ENCODE results near the gene ZNF837.

ZNF837 gene

DNA sequence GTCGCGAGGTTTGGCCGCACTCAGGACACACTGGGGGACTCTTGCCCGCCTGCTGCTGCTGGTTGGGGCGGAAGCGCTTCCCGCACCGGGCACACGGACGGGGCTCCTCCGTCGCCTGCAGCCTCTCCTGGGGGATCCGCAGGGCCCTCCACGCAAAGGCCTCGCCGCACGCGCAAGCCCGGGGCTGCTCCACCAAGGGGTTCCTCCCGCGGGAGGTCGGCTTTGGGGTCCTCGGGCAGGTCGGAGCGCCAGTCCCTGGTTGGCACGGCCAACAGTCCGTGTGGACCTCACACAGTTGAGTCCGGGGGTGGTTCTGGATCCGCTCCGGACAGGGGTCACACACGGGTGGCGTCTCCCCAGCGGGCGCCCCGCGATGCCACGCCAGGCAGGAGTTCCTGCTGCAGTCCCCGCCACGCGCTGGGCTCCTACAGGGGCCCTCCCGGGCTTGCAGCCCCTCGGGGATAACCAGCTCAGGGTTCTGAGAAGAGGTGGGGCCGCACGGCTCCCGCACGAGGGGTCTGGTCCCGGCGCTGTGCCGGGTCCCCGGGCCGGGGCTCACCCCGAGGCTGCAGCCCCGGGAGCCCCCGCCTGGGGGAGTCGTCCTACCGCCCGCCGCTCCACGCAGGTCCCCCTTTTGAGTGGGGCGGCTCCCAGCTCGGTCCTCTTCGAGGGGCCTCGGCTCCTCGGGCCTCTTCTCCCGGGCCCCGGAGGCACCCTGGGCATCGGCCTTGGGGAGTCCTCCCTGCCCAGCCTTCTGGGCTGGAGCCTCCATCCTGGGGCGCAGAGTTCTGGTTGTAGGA is 12.1 kb downstream of the ZNF837 start:
- no peaks in the 10 kb centered on the region for H3K27me3 ChIP-seq (ENCODE audit: control insufficient read depth, insufficient read depth, low read length)
- no peaks in the 10 kb centered on the region for H3K79me2 ChIP-seq
- H3K36me3 ChIP-seq (ENCODE audit: control insufficient read depth, insufficient read depth, low read length): no peaks in the 10 kb centered on the region
- no peak overlapping the region for H3K27ac ChIP-seq
- H2AFZ ChIP-seq: no peak overlapping the region
- H3K4me2 ChIP-seq (ENCODE audit: low read length): no peak overlapping the region
- H3K9me3 ChIP-seq (ENCODE audit: control insufficient read depth, low read length): no peaks in the 10 kb centered on the region
- H3K4me3 ChIP-seq (ENCODE audit: low read depth, low read length): no peak overlapping the region
- TF ChIP-seq CTCF (IDR thresholded peaks at IDR 0.05): no peak
- H3K9ac ChIP-seq: no peak overlapping the region
- H3K4me1 ChIP-seq: no peaks in the 10 kb centered on the region

GRCh38 chr19:58367698-58368454 is 13.0 kb downstream of the ZNF837 start:
- no peak overlapping the region for H3K4me2 ChIP-seq (ENCODE audit: low read length)
- no peak overlapping the region for H3K4me3 ChIP-seq (ENCODE audit: low read depth, low read length)
- H3K27ac ChIP-seq: no peak overlapping the region
- H3K79me2 ChIP-seq: no peaks in the 10 kb centered on the region
- no peaks in the 10 kb centered on the region for H3K36me3 ChIP-seq (ENCODE audit: control insufficient read depth, insufficient read depth, low read length)
- no peak overlapping the region for H2AFZ ChIP-seq
- no peaks in the 10 kb centered on the region for H3K27me3 ChIP-seq (ENCODE audit: control insufficient read depth, insufficient read depth, low read length)
- H3K9me3 ChIP-seq (ENCODE audit: control insufficient read depth, low read length): no peaks in the 10 kb centered on the region
- H3K9ac ChIP-seq: no peak overlapping the region
- no peaks in the 10 kb centered on the region for H3K4me1 ChIP-seq
- no peak for TF ChIP-seq CTCF (IDR thresholded peaks at IDR 0.05)

DNA sequence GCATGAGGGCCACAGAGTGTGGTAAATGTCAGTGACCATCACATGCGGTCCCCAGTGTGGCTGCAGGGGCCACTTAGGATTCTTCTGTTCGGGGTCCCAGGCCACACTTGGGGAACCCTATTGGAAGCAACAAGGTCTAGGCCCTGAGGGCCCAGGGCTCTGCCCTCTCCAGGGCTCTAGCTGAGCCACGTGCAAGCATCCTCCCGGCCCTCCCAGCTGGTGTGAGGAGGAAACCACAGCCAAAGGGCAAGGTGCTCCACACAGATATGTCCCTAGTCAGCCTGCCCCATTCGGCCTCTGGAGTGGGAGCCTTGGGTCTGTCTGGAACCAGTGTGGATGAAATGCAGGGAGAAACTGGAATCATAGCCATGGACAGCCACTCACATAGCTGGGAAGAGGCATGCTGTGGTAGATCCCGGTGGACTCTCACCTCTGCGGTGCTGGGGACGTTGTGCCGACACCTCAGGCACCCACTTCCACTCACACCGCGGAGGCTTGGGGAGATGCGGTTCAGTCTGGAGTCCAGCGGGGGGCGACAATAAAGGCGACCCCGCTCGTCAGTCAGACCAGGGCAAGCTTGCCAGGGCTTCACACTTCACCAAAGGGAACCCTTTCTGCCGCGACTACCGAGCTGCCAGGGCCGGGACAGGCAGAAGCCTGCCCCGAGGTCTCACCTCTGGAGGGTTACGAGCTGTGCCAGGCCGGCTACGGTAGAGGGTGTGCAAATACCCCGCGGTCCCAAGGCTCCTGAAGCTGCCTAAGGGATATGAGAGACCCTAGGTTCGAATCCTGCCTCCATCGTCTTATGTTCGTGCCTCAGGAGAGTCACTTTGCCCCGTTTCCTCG is 14.0 kb downstream of the ZNF837 start:
- TF ChIP-seq CTCF (IDR thresholded peaks at IDR 0.05): no peak
- Histone ChIP-seq H2AFZ (no peak overlapping the region), H3K36me3 (ENCODE audit: control insufficient read depth, insufficient read depth, low read length) (no peaks in the 10 kb centered on the region), H3K9ac (no peak overlapping the region), H3K79me2 (no peaks in the 10 kb centered on the region), H3K27ac (no peak overlapping the region), H3K4me2 (ENCODE audit: low read length) (no peak overlapping the region), H3K27me3 (ENCODE audit: control insufficient read depth, insufficient read depth, low read length) (no peaks in the 10 kb centered on the region), H3K4me3 (ENCODE audit: low read depth, low read length) (no peak overlapping the region), H3K9me3 (ENCODE audit: control insufficient read depth, low read length) (no peaks in the 10 kb centered on the region), H3K4me1 (no peaks in the 10 kb centered on the region)

GRCh38 chr19:58364146-58364545 is 16.7 kb downstream of the ZNF837 start:
- no peak for TF ChIP-seq CTCF (IDR thresholded peaks at IDR 0.05)
- no peaks in the 10 kb centered on the region for H3K4me1 ChIP-seq
- no peaks in the 10 kb centered on the region for H3K27me3 ChIP-seq (ENCODE audit: control insufficient read depth, insufficient read depth, low read length)
- no peak overlapping the region for H2AFZ ChIP-seq
- no peak overlapping the region for H3K4me3 ChIP-seq (ENCODE audit: low read depth, low read length)
- H3K36me3 ChIP-seq (ENCODE audit: control insufficient read depth, insufficient read depth, low read length): no peaks in the 10 kb centered on the region
- no peaks in the 10 kb centered on the region for H3K9me3 ChIP-seq (ENCODE audit: control insufficient read depth, low read length)
- no peak overlapping the region for H3K4me2 ChIP-seq (ENCODE audit: low read length)
- no peak overlapping the region for H3K27ac ChIP-seq
- H3K9ac ChIP-seq: no peak overlapping the region
- H3K79me2 ChIP-seq: no peaks in the 10 kb centered on the region

All from parathyroid adenoma (tissue), 2 donors.